ENCODE results near the gene SYDE2. TPM values are rescaled to one million over a fixed set of nuclear protein-coding genes. Genes with fewer than 3 reads are reported as not detected.

SYDE2 gene
- total and polyA plus RNA-seq, 2 experiments from 2014 or later: 5.5 to 14.9 TPM

DNA sequence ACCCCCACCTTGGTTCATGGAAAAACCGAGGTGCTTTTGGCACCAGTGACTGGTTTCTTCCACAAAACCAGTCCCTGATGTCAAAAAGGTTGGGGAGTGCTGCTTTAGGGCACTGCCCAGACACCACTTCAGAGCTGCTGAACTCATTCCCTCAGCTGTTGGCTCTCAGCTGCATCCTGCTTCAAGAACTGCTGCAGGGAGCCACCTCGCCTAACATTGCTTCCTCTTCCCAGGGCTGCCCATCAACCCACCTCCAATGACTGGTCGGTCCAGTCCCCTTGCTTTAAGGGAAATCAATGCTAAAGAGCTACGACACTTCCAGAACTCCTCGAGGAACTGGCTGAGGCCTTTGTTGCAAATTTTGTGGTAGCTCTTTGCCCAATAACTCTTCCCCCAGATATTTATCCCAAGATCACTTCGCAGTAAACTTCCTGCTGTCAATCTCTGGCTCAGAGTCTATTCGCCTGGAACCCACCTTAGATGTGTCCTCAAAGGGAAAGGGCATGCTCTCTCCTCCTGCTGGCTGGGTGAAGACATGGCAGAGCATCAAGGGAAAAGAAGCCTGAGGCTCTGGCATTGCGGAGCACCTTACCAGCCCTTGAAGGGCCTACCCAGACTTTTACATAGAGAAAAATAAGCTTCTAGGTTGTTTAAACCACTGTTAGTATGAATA, 29.6 kb upstream of the SYDE2 start:
- no peaks in the 10 kb centered on the region for H3K9me2 ChIP-seq (replicated peaks; ENCODE audit: insufficient read depth)
- H4K20me1 ChIP-seq (ENCODE audit: insufficient read depth, poor library complexity, severe bottlenecking): no peaks in the 10 kb centered on the region
- no peaks in the 10 kb centered on the region for H3K36me3 ChIP-seq (replicated peaks; ENCODE audit: insufficient read depth, low read depth)
- no peaks in the 10 kb centered on the region for H3K79me2 ChIP-seq
- no peak overlapping the region for H3K27ac ChIP-seq
- no peak overlapping the region for H2AFZ ChIP-seq
- H3K4me1 ChIP-seq (ENCODE audit: insufficient read depth): peaks cover 10% of the 10 kb centered on the region
- TF ChIP-seq EZH2 (IDR thresholded peaks at IDR 0.05; ENCODE audit: borderline replicate concordance): no peak
- no peak for TF ChIP-seq CTCF (IDR thresholded peaks at IDR 0.05; ENCODE audit: poor library complexity)
- no peak for TF ChIP-seq EZH2phosphoT487 (IDR thresholded peaks at IDR 0.05; ENCODE audit: low read depth, severe bottlenecking, unreplicated experiment)
- DNase-seq (ENCODE audit: low spot score): no peak
- H3K4me3 ChIP-seq: no peak overlapping the region
- no peaks in the 10 kb centered on the region for H3K9me3 ChIP-seq (ENCODE audit: low read depth)
- no peak overlapping the region for H3K4me2 ChIP-seq
- WGBS (ENCODE audit: low lambda C conversion rate, missing lambda C conversion rate): 89% methylated on average over 8 of the region's 8 CpGs
- no peaks in the 10 kb centered on the region for H3K27me3 ChIP-seq

- H3K9me3 ChIP-seq (ENCODE audit: low read depth): no peaks in the 10 kb centered on the region
- H3K79me2 ChIP-seq: no peaks in the 10 kb centered on the region
- H3K4me1 ChIP-seq (ENCODE audit: insufficient read depth): peaks cover 18% of the 10 kb centered on the region
- no peaks in the 10 kb centered on the region for H3K9me2 ChIP-seq (replicated peaks; ENCODE audit: insufficient read depth)
- H2AFZ ChIP-seq: no peak overlapping the region
- WGBS (ENCODE audit: low lambda C conversion rate, missing lambda C conversion rate): 92% methylated on average over 6 of the region's 6 CpGs
- H3K4me3 ChIP-seq: no peak overlapping the region
- TF ChIP-seq CTCF (IDR thresholded peaks at IDR 0.05; ENCODE audit: poor library complexity) (no peak), EZH2phosphoT487 (IDR thresholded peaks at IDR 0.05; ENCODE audit: low read depth, severe bottlenecking, unreplicated experiment) (no peak), EZH2 (IDR thresholded peaks at IDR 0.05; ENCODE audit: borderline replicate concordance) (no peak)
- no peaks in the 10 kb centered on the region for H3K36me3 ChIP-seq (replicated peaks; ENCODE audit: insufficient read depth, low read depth)
- DNase-seq (ENCODE audit: low spot score): no peak
- H3K27ac ChIP-seq: no peak overlapping the region
- no peaks in the 10 kb centered on the region for H4K20me1 ChIP-seq (ENCODE audit: insufficient read depth, poor library complexity, severe bottlenecking)
- H3K27me3 ChIP-seq: no peaks in the 10 kb centered on the region
- H3K4me2 ChIP-seq: no peak overlapping the region
These were observed 28.8 kb upstream of the SYDE2 start for GRCh38 chr1:85229574-85230097.

DNA sequence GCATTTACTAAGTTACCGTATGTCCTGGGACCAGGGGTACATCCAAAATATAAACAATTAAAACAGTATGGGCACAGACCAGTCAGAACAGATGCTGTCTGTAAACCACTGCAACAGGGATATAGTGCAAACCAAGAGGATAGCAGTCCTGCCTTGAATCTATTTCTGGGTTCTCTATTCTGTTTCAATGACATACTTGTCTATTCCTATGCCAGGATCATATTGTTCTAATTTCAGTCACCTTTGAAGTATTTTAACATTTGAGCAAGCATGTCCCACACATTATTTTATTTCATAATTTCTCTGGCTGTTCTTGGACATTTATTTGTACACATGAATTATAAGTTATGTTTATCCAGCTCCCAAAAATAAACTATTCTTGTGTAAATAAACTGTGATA, 28.2 kb upstream of the SYDE2 start:
- no peak for TF ChIP-seq CTCF (IDR thresholded peaks at IDR 0.05; ENCODE audit: poor library complexity)
- no peak for TF ChIP-seq EZH2 (IDR thresholded peaks at IDR 0.05; ENCODE audit: borderline replicate concordance)
- no peak for TF ChIP-seq EZH2phosphoT487 (IDR thresholded peaks at IDR 0.05; ENCODE audit: low read depth, severe bottlenecking, unreplicated experiment)
- H3K4me3 ChIP-seq: no peak overlapping the region
- H3K79me2 ChIP-seq: no peaks in the 10 kb centered on the region
- no peak overlapping the region for H2AFZ ChIP-seq
- H3K4me1 ChIP-seq (ENCODE audit: insufficient read depth): peaks cover 23% of the 10 kb centered on the region
- no peak overlapping the region for H3K27ac ChIP-seq
- H3K9me2 ChIP-seq (replicated peaks; ENCODE audit: insufficient read depth): no peaks in the 10 kb centered on the region
- DNase-seq (ENCODE audit: low spot score): no peak
- no peak overlapping the region for H3K4me2 ChIP-seq
- no peaks in the 10 kb centered on the region for H3K27me3 ChIP-seq
- H4K20me1 ChIP-seq (ENCODE audit: insufficient read depth, poor library complexity, severe bottlenecking): no peaks in the 10 kb centered on the region
- no peaks in the 10 kb centered on the region for H3K9me3 ChIP-seq (ENCODE audit: low read depth)
- no peaks in the 10 kb centered on the region for H3K36me3 ChIP-seq (replicated peaks; ENCODE audit: insufficient read depth, low read depth)
- 30% methylated on average over 1 of the region's 1 CpG for WGBS (ENCODE audit: low lambda C conversion rate, missing lambda C conversion rate)

All from hepatocyte (in vitro differentiated cells).